HG03025 (cell line): ENCODE results near the gene CNTNAP1.
"Not testable (repeated sequence)": the region's sequence is repeated elsewhere in the genome, so short reads cannot be mapped to it uniquely, and the experiment has no call there.

Source experiments
- ATAC-seq: cut with Tn5 transposase; IDR thresholded peaks from one replicate; pipeline ENCODE4 v1.9.1; 2021; ENCODE audit warnings: mild to moderate bottlenecking, moderate library complexity; ENCODE audit not compliant: unreplicated experiment, low FRiP score

The CNTNAP1 gene

GRCh38 chr17:42709561-42709960, 27.2 kb downstream of the CNTNAP1 start:
- ATAC-seq, result no peak

GRCh38 chr17:42720996-42721583, 38.8 kb downstream of the CNTNAP1 start:
- ATAC-seq, result no peak

- no peak for ATAC-seq
These were observed 41.3 kb downstream of the CNTNAP1 start for GRCh38 chr17:42723636-42724035.

- no peak for ATAC-seq
These were observed 42.8 kb downstream of the CNTNAP1 start for GRCh38 chr17:42725143-42725542.

- ATAC-seq, result no peak
These were observed 58.4 kb downstream of the CNTNAP1 start for GRCh38 chr17:42740699-42741098.

GRCh38 chr17:42742916-42743315, 60.6 kb downstream of the CNTNAP1 start:
- ATAC-seq, result not testable (repeated sequence)

- no peak for ATAC-seq
These were observed 61.4 kb downstream of the CNTNAP1 start for GRCh38 chr17:42743595-42744282.

GRCh38 chr17:42744283-42744805, 62.0 kb downstream of the CNTNAP1 start:
- ATAC-seq, result peak; percentile 47

- ATAC-seq, result peak; percentile 81
These were observed 62.7 kb downstream of the CNTNAP1 start, which contains the start of gene EZH1 for GRCh38 chr17:42744806-42745617. EZH1 (minus strand) TSS chr17:42745040; CDS start chr17:42728941, 16,099 bp downstream.

GRCh38 chr17:42748202-42748907, 66.0 kb downstream of the CNTNAP1 start:
- ATAC-seq, result no peak

GRCh38 chr17:42748908-42749798, 66.8 kb downstream of the CNTNAP1 start:
- ATAC-seq, result no peak
